MCF 10A (cell line): ENCODE data around the gene FADS1. TPM values are rescaled to one million over a fixed set of nuclear protein-coding genes. Genes with fewer than 3 reads are reported as not detected.

ENCODE experiments used
- BruUV-seq: library from RNA; stranded (reverse); fragments of 400-500 nt; replicated peaks from 2 replicates; lab custom pipeline; 2021; lab: Mats Ljungman, UMichigan
- CTCF ChIA-PET: fragments of 300-600 bp; sonication (Branson Sonifier 250); formaldehyde crosslinking; extraction: SDS; loops from one replicate; lab custom pipeline; 2021; ENCODE audit warnings: antibody characterized with exemption, inconsistent platforms; lab: Yijun Ruan, JAX
- POLR2A ChIA-PET: fragments of 300-600, 350-650 bp; sonication (Branson Sonifier 250); formaldehyde crosslinking; extraction: SDS; loops from one replicate; lab custom pipeline; 2020; ENCODE audit warnings: antibody characterized with exemption, inconsistent platforms; lab: Yijun Ruan, JAX
- DNase-seq: peaks from one replicate; pipeline ENCODE4 v3.0.0-alpha.2; 2018; ENCODE audit not compliant: unreplicated experiment
- H3K27ac Mint-ChIP-seq: one replicate; pipeline ENCODE4 v1.8.0; 2022; ENCODE audit warnings: mild to moderate bottlenecking, low read depth, mixed read lengths; ENCODE audit not compliant: unreplicated experiment
- H3K27me3 Mint-ChIP-seq: one replicate; pipeline ENCODE4 v1.8.0; 2022; ENCODE audit warnings: mixed read lengths; ENCODE audit not compliant: insufficient read depth, unreplicated experiment
- H3K36me3 Mint-ChIP-seq: one replicate; pipeline ENCODE4 v1.8.0; 2022; ENCODE audit warnings: mild to moderate bottlenecking, moderate library complexity, mixed read lengths; ENCODE audit not compliant: insufficient read depth, unreplicated experiment
- H3K4me1 Mint-ChIP-seq: one replicate; pipeline ENCODE4 v1.8.0; 2022; ENCODE audit warnings: mixed read lengths; ENCODE audit not compliant: insufficient read depth, unreplicated experiment
- H3K4me3 Mint-ChIP-seq: one replicate; pipeline ENCODE4 v1.8.0; 2022; ENCODE audit warnings: mild to moderate bottlenecking, moderate library complexity, mixed read lengths; ENCODE audit not compliant: unreplicated experiment
- H3K9me3 Mint-ChIP-seq: one replicate; pipeline ENCODE4 v1.8.0; 2022; ENCODE audit warnings: mixed read lengths; ENCODE audit not compliant: unreplicated experiment
- intact Hi-C: fragments of 100-400 bp; cut with micrococcal nuclease; formaldehyde crosslinking; loops from 2 replicates; pipeline ENCODE4 v1.14.1; 2022
- total RNA-seq: library from RNA; stranded (reverse); gene quantifications from 2 replicates; pipeline ENCODE4 v1.2.3, GENCODE V29; 2022
- TF ChIP-seq, protein P1 (sequence below): fragments of 200-600 bp; IDR thresholded peaks from one replicate; pipeline ENCODE4 v1.8.0; 2022; ENCODE audit warnings: antibody characterized with exemption, mild to moderate bottlenecking; ENCODE audit not compliant: unreplicated experiment

Gene FADS1
- total RNA-seq, 1 experiment from 2014 or later: 27.5 TPM

DNA sequence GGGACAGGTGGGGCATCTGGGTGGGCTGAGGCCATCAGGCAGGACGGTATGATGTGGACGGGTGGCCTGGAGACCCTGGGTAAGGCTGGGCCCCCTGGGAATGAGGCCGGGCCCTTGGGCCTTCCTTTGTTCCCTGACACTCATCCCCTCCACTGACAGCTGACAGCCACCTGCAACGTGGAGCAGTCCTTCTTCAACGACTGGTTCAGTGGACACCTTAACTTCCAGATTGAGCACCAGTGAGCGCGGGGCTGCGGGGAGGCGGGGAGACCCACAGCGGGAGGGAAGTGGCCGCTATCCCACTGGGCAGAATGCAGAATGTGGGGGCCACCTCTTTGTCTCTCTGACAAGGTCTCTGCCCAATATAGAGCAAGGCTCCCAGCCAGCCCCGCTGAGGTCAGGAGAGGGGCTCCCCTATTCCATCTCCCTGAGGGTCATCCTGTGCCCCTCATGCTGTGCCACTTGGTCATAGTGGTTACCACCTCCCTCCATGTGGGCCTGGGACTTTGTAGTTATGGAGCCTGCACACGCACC lies 46.8 kb upstream of the FADS1 start:
- H3K27me3 Mint-ChIP-seq: no peaks in the 10 kb centered on the region

DNA sequence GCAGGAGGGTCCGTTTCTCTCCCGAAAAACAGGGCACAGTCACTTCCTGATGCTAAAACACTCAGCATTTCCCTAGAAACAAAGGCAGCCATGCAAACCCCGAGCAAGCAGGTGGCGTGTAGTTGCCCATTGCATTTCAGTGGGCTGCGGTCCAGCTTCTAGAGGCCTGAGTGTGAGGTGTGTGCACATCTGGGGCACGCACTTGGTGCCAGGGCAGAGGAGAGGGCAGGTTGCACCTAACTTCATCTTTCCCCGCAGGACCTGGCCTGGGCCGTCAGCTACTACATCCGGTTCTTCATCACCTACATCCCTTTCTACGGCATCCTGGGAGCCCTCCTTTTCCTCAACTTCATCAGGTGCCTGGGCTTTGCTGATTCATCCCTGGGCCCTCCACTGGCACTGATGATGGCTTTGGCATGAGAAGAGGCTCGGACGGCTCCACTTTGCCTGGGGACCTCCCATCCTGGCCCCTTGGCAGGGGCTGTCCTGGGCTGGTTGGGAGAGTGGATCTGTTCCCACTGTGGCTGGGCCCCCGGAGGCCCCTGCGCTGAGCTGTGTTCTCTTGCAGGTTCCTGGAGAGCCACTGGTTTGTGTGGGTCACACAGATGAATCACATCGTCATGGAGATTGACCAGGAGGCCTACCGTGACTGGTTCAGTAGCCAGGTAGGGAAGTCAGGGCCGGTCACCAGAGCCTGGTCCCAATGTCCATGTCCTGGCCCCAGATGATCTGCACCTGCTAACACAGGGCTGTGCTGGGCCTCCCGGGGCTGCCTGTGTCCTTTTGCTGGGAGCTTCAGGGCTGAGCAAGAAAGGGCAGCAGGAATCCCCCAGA lies 46.1 kb upstream of the FADS1 start:
- H3K27me3 Mint-ChIP-seq: no peaks in the 10 kb centered on the region
- ChIA-PET CTCF (no interaction called here), POLR2A (no interaction called here)
- intact Hi-C loops: no loop called here
- H3K4me3 Mint-ChIP-seq: no peak overlapping the region
- peaks cover 21% of the 10 kb centered on the region for H3K36me3 Mint-ChIP-seq
- peaks cover 6% of the 10 kb centered on the region for H3K4me1 Mint-ChIP-seq
- DNase-seq: no peak
- H3K27ac Mint-ChIP-seq: peak overlapping the region; percentile 71
- no TSS peak for BruUV-seq
- TF ChIP-seq, protein P1, sequence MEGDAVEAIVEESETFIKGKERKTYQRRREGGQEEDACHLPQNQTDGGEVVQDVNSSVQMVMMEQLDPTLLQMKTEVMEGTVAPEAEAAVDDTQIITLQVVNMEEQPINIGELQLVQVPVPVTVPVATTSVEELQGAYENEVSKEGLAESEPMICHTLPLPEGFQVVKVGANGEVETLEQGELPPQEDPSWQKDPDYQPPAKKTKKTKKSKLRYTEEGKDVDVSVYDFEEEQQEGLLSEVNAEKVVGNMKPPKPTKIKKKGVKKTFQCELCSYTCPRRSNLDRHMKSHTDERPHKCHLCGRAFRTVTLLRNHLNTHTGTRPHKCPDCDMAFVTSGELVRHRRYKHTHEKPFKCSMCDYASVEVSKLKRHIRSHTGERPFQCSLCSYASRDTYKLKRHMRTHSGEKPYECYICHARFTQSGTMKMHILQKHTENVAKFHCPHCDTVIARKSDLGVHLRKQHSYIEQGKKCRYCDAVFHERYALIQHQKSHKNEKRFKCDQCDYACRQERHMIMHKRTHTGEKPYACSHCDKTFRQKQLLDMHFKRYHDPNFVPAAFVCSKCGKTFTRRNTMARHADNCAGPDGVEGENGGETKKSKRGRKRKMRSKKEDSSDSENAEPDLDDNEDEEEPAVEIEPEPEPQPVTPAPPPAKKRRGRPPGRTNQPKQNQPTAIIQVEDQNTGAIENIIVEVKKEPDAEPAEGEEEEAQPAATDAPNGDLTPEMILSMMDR: no peak
- H3K9me3 Mint-ChIP-seq: no peaks in the 10 kb centered on the region

More for the DNA sequence above, 46.8 kb upstream of the FADS1 start:
- no TSS peak for BruUV-seq
- CTCF ChIA-PET: no interaction called here
- no peak overlapping the region for H3K27ac Mint-ChIP-seq
- H3K36me3 Mint-ChIP-seq: peaks cover 21% of the 10 kb centered on the region
- POLR2A ChIA-PET: no interaction called here
- no peak for DNase-seq
- intact Hi-C loops: no loop called here
- TF ChIP-seq, protein P1: no peak
- no peaks in the 10 kb centered on the region for H3K9me3 Mint-ChIP-seq
- H3K4me3 Mint-ChIP-seq: no peak overlapping the region
- H3K4me1 Mint-ChIP-seq: peaks cover 6% of the 10 kb centered on the region

DNA sequence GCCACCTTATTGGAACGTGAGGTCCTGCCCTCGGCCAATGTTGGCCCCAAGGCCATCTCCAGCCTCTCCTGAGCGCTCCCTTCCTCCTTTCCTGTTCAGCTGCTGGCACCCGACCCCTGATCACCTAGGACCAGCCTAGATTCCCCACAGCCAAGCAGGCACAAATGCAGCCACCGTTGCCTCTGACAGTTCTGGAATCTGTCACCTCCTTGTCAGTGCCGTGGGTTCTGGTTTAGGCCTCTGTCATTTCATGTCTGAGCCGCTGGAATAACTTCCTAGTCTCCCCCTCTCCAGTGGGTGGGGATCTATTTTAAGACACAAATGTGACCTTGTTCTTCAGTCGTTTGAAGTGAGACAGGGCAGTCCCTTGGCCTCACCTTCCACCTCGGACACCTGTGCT lies 44.8 kb upstream of the FADS1 start:
- no peak overlapping the region for H3K4me3 Mint-ChIP-seq
- POLR2A ChIA-PET: no interaction called here
- peaks cover 6% of the 10 kb centered on the region for H3K4me1 Mint-ChIP-seq
- TF ChIP-seq, protein P1: no peak
- CTCF ChIA-PET: interaction anchor here (0.6 kb wide), 1 partner anchor 52 kb away, joined by 4 read pairs; no protein-coding TSS in a partner anchor
- H3K9me3 Mint-ChIP-seq: no peaks in the 10 kb centered on the region
- H3K27me3 Mint-ChIP-seq: no peaks in the 10 kb centered on the region
- peaks cover 21% of the 10 kb centered on the region for H3K36me3 Mint-ChIP-seq
- no TSS peak for BruUV-seq
- H3K27ac Mint-ChIP-seq: peak overlapping the region; percentile 71
- no peak for DNase-seq
- intact Hi-C loops: no loop called here

DNA sequence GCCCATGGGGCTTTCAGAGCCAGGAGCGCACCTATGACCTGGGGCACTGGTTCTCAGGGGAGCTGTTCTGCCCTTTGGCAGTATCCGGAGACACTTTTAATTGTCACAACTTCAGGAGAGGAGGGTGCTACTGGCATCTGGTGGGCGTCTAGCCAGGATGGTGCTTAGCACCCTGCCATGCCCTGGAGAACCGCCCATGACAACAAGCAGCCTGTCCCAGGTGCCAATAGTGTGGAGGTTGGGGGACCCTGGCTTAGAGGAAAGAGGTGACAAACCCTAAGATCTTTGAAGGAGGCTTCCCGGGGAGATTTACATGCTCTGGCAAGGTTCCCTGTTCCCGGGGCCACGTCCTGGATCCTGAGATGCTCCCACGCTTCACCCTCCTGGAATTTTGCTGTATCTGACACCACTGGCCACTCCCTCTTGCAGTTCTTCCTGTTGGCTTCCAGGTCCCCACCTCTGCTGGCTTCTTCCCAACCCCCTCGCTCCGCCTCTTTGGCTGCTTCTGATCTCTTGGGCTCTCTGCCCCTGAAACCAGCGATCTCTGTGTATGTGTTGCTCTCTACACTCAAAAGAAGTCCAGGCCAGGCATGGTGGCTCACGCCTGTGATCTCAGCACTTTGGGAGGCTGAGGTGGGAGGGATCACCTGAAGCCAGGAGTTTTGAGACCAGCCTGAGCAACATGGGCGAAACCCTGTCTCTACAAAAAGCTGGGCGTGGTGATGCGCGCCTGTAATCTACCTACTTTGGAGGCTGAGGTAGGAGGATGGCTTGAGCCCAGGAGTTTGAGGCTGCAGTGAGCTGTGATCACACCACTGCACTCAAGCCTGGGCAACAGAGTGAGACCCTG lies 43.5 kb upstream of the FADS1 start:
- Mint-ChIP-seq H3K4me3 (no peak overlapping the region), H3K36me3 (peaks cover 21% of the 10 kb centered on the region), H3K27me3 (no peaks in the 10 kb centered on the region), H3K9me3 (no peaks in the 10 kb centered on the region), H3K4me1 (peaks cover 6% of the 10 kb centered on the region), H3K27ac (no peak overlapping the region)
- DNase-seq: peak; percentile 77
- ChIA-PET POLR2A (no interaction called here), CTCF (interaction anchor here (0.6 to 1.3 kb wide), 2 partner anchors 9 to 222 kb away, joined by 3 to 4 read pairs; no protein-coding TSS in a partner anchor)
- TF ChIP-seq, protein P1: no peak
- intact Hi-C loops: no loop called here
- no TSS peak for BruUV-seq
